ENCODE measurements around the gene ZNFX1.

GRCh38 chr20:49312661-49313060 lies 34.8 kb upstream of the ZNFX1 start:
- TF ChIP-seq CTCF (IDR thresholded peaks at IDR 0.05) (no peak), POLR2A (IDR thresholded peaks at IDR 0.05) (no peak)

All from body of pancreas (tissue), 4 donors.